Keratinocyte (primary cell): Measurements from ENCODE around the gene ADARB2. TPM values are rescaled to one million over a fixed set of nuclear protein-coding genes. Genes with fewer than 3 reads are reported as not detected.

ENCODE experiments used
- DNase-seq: peaks from one replicate; pipeline ENCODE4 v3.0.0-alpha.2; 2011; ENCODE audit warnings: low read depth, missing footprints, low spot score
- FAIRE-seq: peaks from 2 replicates; lab custom pipeline; 2011; peaks lifted over from hg19 to GRCh38; lab: Jason Lieb, UNC
- H2AFZ ChIP-seq: 2 replicates; pipeline ENCODE4 v1.6.0; 2012; ENCODE audit warnings: low read length, control low read depth, inconsistent platforms; ENCODE audit not compliant: control insufficient read depth
- H3K27ac ChIP-seq: 2 replicates; pipeline ENCODE4 v1.5.1; 2011; ENCODE audit warnings: low read length; ENCODE audit not compliant: control insufficient read depth, insufficient read depth
- H3K27me3 ChIP-seq: 3 replicates; pipeline ENCODE4 v1.6.0; 2011; ENCODE audit warnings: low read length; ENCODE audit not compliant: control insufficient read depth, insufficient read depth; ENCODE audit errors: extremely low read depth
- H3K36me3 ChIP-seq, 2 experiments: 2 replicates in 1 of 2; 3 replicates in 1 of 2; pipeline ENCODE4 v1.5.1; 2011; ENCODE audit warnings: low read length in 2 of 2, mild to moderate bottlenecking in 1 of 2; ENCODE audit not compliant: control insufficient read depth in 2 of 2, insufficient read depth in 2 of 2; ENCODE audit errors: extremely low read depth in 1 of 2
- H3K4me1 ChIP-seq: 3 replicates; pipeline ENCODE4 v1.5.1; 2011; ENCODE audit warnings: low read length; ENCODE audit not compliant: control insufficient read depth, insufficient read depth; ENCODE audit errors: extremely low read depth
- H3K4me2 ChIP-seq: 3 replicates; pipeline ENCODE4 v1.6.0; 2011; ENCODE audit warnings: low read depth, low read length; ENCODE audit not compliant: control insufficient read depth, insufficient read depth; ENCODE audit errors: extremely low read depth
- H3K4me3 ChIP-seq, 3 experiments: fragments of 200-600 bp in 1 of 3; sonication (generic) in 1 of 3; 2 replicates in 2 of 3; 3 replicates in 1 of 3; pipeline ENCODE4 v1.5.1; 2011 to 2016; ENCODE audit warnings: low read length in 3 of 3, mild to moderate bottlenecking in 3 of 3, control low read depth in 2 of 3, inconsistent platforms in 1 of 3, low read depth in 1 of 3, mixed read lengths in 1 of 3, mixed run types in 1 of 3, moderate library complexity in 1 of 3; ENCODE audit not compliant: control insufficient read depth in 2 of 3, insufficient read depth in 2 of 3; ENCODE audit errors: extremely low read depth in 1 of 3
- H3K79me2 ChIP-seq: 2 replicates; pipeline ENCODE4 v1.6.0; 2012; ENCODE audit warnings: low read length; ENCODE audit not compliant: control insufficient read depth, insufficient read depth
- H3K9ac ChIP-seq: 3 replicates; pipeline ENCODE4 v1.6.0; 2011; ENCODE audit warnings: low read length; ENCODE audit not compliant: control insufficient read depth, insufficient read depth; ENCODE audit errors: extremely low read depth
- H3K9me1 ChIP-seq: 3 replicates; pipeline ENCODE4 v1.6.0; 2011; ENCODE audit warnings: low read length; ENCODE audit not compliant: control insufficient read depth, insufficient read depth; ENCODE audit errors: extremely low read depth
- H3K9me3 ChIP-seq: 2 replicates; pipeline ENCODE4 v1.5.1; 2012; ENCODE audit warnings: low read depth, low read length; ENCODE audit not compliant: control insufficient read depth
- H4K20me1 ChIP-seq: 3 replicates; pipeline ENCODE4 v1.6.0; 2011; ENCODE audit warnings: low read length; ENCODE audit not compliant: control insufficient read depth, insufficient read depth; ENCODE audit errors: extremely low read depth
- EZH2 ChIP-seq: IDR thresholded peaks from one replicate; pipeline ENCODE4 v1.6.1; 2012; ENCODE audit warnings: inconsistent platforms, mild to moderate bottlenecking, low read length, moderate library complexity
- dilution Hi-C: fragments of 300-500 bp; cut with MboI; formaldehyde crosslinking; loops from one replicate; pipeline ENCODE4 v1.7.0; 2020; ENCODE audit warnings: low sequenced_read_pairs; ENCODE audit not compliant: extremely low pct_ligation_motif_present
- polyA plus RNA-seq, 5 experiments: library from polyadenylated mRNA; depleted of rRNA in 3 of 5; stranded (reverse) in 3 of 5; stranded (forward) in 1 of 5; unstranded in 1 of 5; fragments of >200 nt; gene quantifications; 1 replicate in 1 of 5; 2 replicates in 3 of 5; 3 replicates in 1 of 5; pipeline versions ENCODE4 v1.2.1 to v1.2.3, GENCODE V29; 2011 to 2012; ENCODE audit warnings: missing spikeins in 2 of 5, low read depth in 1 of 5, low replicate concordance in 1 of 5
- TF ChIP-seq, protein P1 (sequence below), 3 experiments: IDR thresholded peaks in 1 of 3; conservative IDR thresholded peaks in 1 of 3; optimal IDR thresholded peaks in 1 of 3; 2 replicates in 2 of 3; 3 replicates in 1 of 3; pipeline versions ENCODE3 to v1.5.1; 2011; ENCODE audit warnings: low read length in 3 of 3, mild to moderate bottlenecking in 3 of 3, moderate library complexity in 2 of 3, control low read depth in 1 of 3, inconsistent platforms in 1 of 3; ENCODE audit not compliant: insufficient read depth in 2 of 3; ENCODE audit errors: extremely low read depth in 1 of 3

The ADARB2 gene
- polyA plus RNA-seq, 1 donor (not counting 4 experiments of a cell fraction or from before 2014, with no cell fraction given): not detected

DNA sequence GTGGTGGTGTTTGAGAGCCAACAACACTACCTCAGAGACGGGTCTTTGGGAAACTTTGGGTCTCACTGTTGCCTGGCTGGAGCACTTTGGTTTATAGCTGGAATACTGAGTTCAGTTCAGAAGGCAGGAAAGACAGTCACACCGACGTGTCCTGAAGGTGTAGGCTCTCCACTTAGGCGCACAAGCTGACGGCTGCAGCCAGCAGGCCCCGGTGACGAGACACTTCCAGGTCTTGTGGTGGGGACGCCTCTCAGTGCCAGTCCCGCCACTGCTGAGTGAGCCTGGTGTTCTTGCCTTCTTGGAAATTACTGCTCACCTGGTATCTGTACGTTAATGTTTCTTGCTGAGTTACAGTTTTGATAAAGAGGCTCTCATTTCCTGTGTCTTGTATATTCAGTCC is 607.1 kb downstream of the ADARB2 start:
- peaks cover 28 to 32% of the 10 kb centered on the region in 2 experiments for H3K36me3 ChIP-seq
- no peak overlapping the region for H3K9ac ChIP-seq
- H4K20me1 ChIP-seq: no peaks in the 10 kb centered on the region
- no peak overlapping the region for H2AFZ ChIP-seq
- no peaks in the 10 kb centered on the region for H3K4me1 ChIP-seq
- no peaks in the 10 kb centered on the region for H3K9me1 ChIP-seq
- DNase-seq (no peak), FAIRE-seq (no peak)
- no peaks in the 10 kb centered on the region for H3K79me2 ChIP-seq
- no peak overlapping the region for H3K4me2 ChIP-seq
- H3K27me3 ChIP-seq: no peaks in the 10 kb centered on the region
- dilution Hi-C loops: no loop called here
- H3K4me3 ChIP-seq: no peak overlapping the region
- no peaks in the 10 kb centered on the region for H3K9me3 ChIP-seq
- TF ChIP-seq EZH2: no peak
- no peak overlapping the region for H3K27ac ChIP-seq

DNA sequence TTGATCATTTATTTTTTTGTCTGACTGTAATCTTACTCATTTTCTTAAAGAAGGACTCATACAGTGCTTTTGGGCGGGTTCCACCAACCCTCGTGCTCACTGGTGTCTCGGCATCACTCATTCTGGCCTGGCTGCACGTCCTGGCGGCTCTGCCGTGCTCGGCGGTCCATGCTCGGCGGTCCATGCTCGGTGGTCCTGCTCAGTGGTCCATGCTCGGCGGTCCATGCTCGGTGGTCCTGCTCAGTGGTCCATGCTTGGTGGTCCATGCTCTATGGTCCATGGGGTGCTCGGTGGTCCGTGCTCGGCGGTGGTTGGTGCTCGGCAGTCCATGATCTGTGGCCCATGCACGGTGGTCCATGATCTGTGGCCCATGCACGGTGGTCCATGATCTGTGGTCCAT is 608.7 kb downstream of the ADARB2 start:
- FAIRE-seq (no peak), DNase-seq (no peak)
- Histone ChIP-seq H3K4me2 (no peak overlapping the region), H3K79me2 (peaks cover 3% of the 10 kb centered on the region), H3K9me3 (no peaks in the 10 kb centered on the region), H3K9ac (no peak overlapping the region), H3K36me3 (peaks cover 38 to 39% of the 10 kb centered on the region in 2 experiments), H3K4me3 (no peak overlapping the region), H3K4me1 (no peaks in the 10 kb centered on the region), H3K27ac (no peak overlapping the region), H3K9me1 (no peaks in the 10 kb centered on the region), H4K20me1 (no peaks in the 10 kb centered on the region), H3K27me3 (no peaks in the 10 kb centered on the region), H2AFZ (no peak overlapping the region)
- TF ChIP-seq, protein P1, sequence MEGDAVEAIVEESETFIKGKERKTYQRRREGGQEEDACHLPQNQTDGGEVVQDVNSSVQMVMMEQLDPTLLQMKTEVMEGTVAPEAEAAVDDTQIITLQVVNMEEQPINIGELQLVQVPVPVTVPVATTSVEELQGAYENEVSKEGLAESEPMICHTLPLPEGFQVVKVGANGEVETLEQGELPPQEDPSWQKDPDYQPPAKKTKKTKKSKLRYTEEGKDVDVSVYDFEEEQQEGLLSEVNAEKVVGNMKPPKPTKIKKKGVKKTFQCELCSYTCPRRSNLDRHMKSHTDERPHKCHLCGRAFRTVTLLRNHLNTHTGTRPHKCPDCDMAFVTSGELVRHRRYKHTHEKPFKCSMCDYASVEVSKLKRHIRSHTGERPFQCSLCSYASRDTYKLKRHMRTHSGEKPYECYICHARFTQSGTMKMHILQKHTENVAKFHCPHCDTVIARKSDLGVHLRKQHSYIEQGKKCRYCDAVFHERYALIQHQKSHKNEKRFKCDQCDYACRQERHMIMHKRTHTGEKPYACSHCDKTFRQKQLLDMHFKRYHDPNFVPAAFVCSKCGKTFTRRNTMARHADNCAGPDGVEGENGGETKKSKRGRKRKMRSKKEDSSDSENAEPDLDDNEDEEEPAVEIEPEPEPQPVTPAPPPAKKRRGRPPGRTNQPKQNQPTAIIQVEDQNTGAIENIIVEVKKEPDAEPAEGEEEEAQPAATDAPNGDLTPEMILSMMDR (optimal IDR thresholded peaks at IDR 0.05 in 1 of 3, IDR thresholded peaks at IDR 0.05 in 1 of 3, conservative IDR thresholded peaks at IDR 0.05 in 1 of 3; ENCODE audit: extremely low read depth in 1 of 3, insufficient read depth in 2 of 3, low read length in 3 of 3): no peak
- dilution Hi-C loops: no loop called here

DNA sequence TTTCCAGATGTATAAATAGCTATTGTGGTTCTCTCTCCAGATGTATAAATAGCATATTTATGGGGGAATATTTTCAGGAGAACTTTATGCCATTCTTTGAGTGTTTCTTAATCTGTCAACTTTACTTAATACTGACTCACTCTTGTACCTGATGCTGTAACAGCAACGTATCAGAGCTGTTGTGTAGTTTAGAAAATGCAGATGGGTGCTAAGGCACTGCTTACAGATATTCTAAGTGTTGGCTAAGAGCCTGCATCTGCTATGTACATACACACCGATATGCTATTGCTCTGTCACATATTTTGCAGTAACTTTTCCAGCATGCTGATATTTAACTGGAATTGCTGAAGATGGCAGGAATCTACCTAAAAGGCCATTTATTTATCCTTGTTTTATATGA is 609.2 kb downstream of the ADARB2 start:
- Histone ChIP-seq H3K4me1 (no peaks in the 10 kb centered on the region), H3K9ac (no peak overlapping the region), H4K20me1 (no peaks in the 10 kb centered on the region), H3K4me3 (no peak overlapping the region), H3K27ac (no peak overlapping the region), H3K79me2 (peaks cover 3% of the 10 kb centered on the region), H3K4me2 (no peak overlapping the region), H3K36me3 (peaks cover 38% of the 10 kb centered on the region in 2 experiments), H3K9me3 (no peaks in the 10 kb centered on the region), H2AFZ (no peak overlapping the region), H3K9me1 (no peaks in the 10 kb centered on the region), H3K27me3 (no peaks in the 10 kb centered on the region)
- dilution Hi-C loops: no loop called here
- TF ChIP-seq EZH2: no peak
- TF ChIP-seq, protein P1 (optimal IDR thresholded peaks at IDR 0.05 in 1 of 3, IDR thresholded peaks at IDR 0.05 in 1 of 3, conservative IDR thresholded peaks at IDR 0.05 in 1 of 3; ENCODE audit: extremely low read depth in 1 of 3, insufficient read depth in 2 of 3, low read length in 3 of 3): no peak
- no peak for DNase-seq
- no peak for FAIRE-seq
